Measurements from ENCODE around the gene NSMCE4A.
"Not testable (repeated sequence)": the region's sequence is repeated elsewhere in the genome, so short reads cannot be mapped to it uniquely, and the experiment has no call there.

NSMCE4A gene

DNA sequence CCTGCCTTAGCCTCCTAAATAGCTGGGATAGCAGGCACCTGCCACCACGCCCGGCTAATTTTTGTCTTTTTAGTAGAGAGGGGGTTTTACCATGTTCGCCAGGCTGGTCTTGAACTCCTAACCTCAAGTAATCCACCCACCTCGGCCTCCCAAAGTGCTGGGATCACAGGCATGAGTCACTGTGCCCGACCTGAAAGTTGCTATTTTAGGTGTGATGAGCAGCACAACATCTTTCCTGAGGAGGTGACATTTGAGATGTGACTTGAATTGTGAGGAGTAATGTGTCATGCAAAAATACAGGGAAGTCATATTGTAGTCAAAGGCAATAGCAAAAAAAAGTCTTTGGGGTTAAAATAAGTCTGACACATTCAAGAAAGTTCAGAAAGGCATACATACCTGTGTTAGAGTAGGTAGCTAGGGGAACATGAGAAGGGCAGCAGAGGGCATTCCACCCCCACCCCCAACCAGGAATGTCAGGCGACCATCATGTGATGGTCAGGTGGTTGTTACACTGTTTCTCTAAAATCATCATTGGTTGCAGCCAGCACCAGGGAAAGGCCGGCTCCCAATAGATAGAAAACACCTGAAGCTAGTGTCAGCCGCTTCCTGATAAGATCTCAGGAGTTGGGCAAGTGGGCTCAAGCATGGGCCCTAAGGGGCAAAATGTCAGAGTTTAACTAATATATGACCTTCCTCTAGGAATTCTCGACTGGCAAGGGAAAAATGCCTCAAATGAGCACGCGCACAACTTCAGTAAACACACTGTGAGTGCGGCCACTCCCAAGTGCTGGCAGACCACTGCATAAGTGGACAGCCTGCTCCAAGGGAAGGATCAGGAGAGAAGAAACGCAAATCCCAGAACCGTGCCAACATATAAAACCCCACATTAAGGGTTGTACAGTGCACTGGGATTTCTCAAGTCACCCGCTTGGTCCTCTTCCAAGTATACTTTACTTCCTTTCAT is 13.6 kb upstream of the NSMCE4A start, which contains the start of gene TACC2:
TSS of gene TACC2 (plus strand) at position 803 of the 964 bp plus-strand sequence. CDS start 32,819 bp downstream, outside the sequence.
- no peak for DNase-seq

DNA sequence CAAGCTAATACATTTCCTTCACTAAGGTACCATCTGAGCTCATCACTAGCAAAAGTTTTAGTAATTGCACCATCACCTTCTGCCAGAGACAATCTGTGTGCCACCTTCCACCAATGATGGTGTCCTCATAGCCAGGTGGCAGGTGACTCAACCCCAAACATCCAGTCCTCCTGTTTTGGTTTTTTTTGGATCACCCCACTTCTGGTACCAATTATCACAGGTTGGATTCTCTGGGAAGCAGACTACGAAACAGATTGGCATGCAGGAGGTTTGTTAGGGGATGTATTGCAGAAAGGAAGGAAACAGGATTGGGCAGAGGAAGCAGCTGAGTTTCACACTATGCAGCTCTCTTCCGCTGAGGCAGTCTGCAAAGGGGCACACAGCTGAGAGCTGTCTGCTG is 9.4 kb upstream of the NSMCE4A start:
- DNase-seq, result no peak

DNA sequence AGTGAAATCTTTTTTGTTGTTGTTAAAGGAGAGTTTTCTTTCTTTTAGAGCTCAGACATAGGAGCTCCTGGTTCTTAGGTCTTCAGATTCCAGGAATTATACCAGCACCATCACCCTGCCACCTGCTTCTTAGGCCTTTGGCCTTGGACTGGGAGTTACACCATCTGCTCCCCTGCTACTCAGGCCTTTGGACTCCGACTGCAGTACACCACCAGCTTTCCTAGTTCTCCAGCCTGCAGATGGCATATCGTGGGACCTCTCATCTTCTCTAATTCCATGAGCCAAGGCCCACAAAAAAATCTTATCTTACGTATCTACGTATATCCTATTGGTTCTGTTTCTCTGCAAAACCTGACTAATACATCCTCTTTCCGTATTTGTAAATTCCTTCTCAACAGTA is 8.8 kb upstream of the NSMCE4A start:
- no peak for DNase-seq

DNA sequence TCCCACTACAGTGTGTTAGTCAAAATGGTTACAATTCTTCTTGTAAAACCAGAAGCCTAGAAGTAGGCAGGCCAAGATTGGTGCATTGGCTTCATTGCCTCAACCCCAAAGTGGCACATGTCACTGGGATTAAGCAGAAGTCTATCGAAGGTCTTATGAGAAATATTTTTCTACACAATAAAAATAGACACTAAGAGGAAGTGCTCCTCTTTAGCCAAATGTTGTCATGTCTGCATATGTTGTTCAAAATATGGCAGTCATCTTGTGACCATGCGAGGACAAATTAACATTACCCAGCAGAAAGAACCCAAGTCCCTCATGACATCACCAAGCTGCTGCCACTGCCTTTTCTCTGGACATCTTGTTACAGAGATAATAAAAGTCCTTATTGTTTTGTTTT is 6.3 kb upstream of the NSMCE4A start:
- DNase-seq, result no peak

DNA sequence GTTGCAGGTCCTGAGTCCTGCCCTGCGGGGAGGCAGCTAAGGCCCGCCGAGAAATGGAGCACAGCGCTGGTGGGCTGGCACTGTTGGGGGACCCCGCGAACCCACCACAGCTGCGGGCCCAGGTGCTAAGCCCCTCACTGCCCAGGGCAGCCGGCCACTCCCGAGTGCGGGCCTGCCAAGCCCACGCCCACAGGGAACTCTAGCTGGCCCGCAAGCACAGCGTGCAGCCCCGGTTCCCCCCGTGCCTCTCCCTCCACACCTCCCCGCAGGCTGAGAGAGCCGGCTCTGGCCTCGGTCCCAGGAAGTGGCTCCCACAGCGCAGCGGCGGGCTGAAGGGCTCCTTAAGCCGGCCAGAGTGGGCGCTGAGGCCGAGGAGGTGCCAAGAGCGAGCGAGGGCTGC is 3.5 kb upstream of the NSMCE4A start:
- no peak for DNase-seq

DNA sequence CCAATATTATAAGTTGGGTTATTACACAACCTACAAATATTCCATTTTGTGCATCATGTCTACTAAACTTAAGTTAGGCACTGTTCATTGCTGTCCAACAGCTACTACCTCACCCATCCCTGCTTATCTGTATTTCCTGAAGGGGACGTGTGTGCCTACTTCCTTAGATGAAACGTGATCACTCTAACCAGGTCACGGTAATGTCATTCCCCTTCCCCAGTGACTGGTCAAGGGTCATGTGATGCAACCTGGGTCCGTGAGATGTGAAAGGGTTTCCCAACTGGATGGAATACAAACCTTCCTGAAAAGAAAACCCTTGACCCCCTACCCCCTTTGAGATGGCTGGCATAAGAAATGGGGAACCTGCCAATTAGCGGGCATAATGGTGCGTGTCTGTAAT is 1.6 kb upstream of the NSMCE4A start:
- no peak for DNase-seq

DNA sequence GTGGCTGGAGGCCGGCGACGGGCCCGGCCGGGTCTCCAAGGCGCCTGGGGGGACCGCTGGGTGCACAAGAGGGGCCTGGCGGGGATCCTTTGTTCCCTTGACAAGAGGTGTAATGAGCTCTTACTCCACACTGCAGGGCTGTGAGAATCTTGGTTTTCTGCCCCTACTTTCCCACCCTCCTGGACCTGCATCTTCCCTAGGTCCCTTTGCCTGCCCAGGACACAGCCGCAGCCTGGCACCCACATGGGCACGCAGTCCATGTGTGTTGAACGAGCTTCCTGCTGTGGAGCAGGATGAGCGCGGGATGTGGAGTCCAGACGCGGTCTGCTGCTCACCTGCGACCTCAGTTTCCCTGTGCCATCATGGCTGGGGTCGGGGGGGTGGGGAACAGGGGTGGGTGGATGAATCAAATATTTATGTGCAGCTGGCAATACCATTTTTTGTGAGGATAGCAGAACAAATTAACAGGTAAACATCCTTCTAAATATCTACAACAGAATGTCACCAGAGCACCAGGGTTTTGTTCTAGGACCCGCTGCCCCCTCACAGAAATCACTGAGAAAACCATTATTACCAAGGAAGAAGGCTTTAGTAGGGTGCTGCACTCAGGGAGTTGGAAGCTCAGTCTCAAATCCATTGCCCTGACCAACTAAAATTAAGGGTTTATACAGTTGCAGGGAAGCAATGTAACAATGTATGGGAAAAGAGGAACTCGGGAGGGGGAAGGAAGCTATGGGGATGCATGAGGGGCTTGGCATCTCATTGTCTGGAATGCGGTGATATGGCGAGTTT is 474 bp upstream of the NSMCE4A start:
- DNase-seq, result no peak

DNA sequence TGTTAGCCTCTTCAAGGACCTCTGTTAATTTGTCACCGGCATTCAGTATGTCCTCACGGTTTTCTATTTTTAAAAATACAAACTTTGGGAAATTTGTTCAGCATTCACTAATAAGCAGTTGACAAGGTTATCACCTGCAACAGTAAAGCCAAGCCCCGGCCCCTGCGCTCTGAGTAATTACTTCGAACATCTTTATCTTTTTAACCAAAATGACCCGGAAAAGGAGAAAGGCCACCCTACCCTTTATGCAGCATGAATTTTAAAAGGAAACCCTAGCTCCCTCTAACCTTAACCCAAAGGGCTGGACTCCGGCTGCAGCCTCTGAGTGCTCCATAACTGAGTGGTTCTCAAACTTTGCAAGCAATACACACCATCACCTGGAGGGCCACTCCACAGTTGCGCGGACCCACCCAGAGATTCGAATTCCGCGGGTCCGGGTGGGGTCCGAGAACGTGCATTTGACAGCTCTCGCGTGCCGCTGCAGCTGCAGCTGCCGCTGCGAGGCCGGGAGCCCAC is 940 bp downstream of the NSMCE4A start:
- DNase-seq, result no peak

DNA sequence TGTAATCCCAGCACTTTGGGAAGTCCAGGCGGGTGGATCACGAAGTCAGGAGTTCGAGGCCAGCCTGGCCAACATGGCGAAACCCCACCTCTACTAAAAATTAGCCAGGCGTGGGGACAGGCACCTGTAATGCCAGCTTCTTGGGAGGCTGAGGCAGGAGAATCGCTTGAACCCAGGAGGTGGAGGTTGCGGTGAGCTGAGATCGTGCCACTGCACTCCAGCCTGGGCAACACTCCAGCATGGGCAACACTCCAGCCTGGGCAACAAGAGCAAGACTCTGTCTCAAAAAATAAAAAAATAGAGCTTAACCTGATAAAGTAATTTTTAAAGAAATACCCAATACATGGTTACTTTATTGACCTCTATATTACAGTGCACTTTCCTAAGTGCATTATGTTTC is 5.9 kb downstream of the NSMCE4A start:
- not testable (repeated sequence) for DNase-seq

DNA sequence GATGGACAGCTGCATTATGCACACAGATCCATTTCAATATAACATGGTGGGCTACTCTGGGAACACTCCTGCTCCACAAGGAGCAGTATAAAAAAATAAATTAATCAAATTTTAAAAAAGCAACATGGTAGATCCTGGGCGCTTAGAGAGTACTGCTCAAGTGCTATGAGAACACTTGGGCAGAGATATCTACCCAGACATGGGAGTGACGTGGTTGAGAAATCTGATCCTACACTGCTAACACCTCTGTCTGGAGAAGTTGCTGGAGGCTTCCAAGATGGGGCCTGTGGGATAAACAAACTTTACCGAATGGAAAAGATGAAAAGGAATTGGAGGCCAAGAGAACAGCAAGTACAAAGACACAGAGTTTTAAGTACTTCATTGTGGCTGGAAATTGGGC is 9.0 kb downstream of the NSMCE4A start:
- no peak for DNase-seq

DNA sequence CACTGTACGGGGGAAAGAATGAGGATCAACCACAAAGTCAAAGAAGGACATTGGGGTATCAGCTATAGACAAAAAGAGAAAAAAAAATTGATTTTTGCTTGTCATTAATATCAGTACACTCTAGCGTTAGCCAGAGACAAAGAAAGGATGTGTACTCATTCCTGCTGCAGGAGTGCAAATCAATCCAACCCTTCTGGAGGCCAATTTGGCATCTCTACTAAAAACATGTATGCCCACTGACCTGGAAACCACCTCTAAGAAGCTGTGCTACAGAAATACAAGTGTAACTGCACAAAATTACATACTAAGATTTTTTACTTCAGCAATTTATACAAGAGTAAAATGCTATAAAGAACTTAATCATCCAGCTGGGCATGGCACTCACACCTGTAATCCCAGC is 13.6 kb downstream of the NSMCE4A start:
- no peak for DNase-seq

DNA sequence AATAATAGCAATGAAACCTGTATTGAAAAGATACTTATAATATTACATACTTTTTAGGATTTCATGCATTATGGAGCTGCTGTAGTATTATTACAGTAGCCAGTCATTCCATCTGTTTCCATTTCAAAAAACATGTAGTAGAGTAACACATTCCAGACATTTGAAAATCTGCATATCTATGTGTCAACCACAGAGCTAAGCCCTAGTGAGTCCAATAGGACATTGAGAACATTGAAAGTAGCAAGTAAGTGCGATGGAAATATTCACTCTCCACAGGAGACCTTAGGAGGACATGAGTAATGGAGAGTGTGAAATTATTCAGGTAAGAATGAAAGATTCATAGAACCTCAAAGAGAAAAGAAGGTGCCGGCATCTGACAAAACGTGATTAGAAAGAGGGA is 15.3 kb downstream of the NSMCE4A start:
- no peak for DNase-seq

DNA sequence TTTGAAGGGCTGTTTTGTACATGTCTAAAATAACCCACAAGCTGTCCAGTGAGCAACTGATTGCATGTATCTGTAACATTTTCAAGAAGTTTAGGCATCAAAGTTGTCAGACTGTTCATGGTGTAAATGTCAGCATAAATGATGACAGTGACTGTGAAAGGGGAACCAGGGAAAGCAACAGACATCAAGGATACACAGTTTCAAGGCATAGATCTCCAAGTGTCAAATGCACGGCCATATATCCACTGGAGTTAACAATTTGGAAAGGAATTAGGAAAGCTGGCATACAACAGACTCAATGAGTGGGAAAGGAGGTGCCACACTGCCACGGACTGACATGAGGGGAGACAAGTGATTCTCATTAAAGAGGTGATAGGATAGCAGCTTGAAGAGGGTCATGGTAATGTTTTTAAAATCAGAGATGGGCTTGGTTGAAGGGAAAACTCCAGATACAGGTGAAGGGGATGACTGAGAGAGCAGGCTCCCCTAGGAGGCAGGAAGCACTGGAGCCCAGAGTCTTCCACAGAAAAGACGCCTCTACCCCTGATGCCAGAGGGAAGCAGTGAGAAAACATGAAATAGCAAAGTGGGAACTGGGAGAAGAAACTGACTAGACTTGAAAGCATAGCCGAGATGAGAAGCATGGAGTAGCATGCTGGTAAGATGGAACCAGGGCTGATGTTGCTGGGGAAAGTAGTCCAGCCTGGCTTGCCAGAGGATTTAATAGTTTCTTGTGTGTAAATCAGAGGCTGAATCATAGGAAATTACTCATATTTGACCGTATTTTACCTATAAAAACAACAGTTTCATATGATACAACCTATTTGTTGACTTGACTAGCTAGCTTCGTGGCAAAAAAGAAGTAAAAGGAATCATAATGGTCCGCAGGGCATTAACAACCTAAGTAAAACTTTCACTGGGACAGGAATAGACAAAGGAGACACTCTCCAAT is 18.6 kb downstream of the NSMCE4A start:
- peak; percentile 1 for DNase-seq

DNA sequence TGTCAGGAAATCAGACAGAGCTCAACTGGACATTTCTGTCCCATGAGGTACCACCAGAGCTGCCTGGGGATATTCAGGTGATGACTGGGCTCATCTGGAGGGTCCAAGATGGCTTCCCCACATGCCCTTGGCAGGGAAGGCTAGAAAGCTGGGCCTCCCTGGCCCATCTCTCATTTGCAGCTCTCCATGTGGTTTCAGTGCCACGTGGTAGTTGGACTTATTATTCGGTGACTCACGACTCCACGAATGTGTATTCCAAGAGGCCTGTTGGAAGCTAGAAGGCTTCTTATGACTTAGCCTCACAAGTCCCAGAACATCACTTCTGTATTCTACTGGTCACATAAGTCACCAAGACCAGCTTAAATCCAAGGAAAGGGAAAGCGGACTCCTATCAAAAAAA is 22.8 kb downstream of the NSMCE4A start:
- no peak for DNase-seq

DNA sequence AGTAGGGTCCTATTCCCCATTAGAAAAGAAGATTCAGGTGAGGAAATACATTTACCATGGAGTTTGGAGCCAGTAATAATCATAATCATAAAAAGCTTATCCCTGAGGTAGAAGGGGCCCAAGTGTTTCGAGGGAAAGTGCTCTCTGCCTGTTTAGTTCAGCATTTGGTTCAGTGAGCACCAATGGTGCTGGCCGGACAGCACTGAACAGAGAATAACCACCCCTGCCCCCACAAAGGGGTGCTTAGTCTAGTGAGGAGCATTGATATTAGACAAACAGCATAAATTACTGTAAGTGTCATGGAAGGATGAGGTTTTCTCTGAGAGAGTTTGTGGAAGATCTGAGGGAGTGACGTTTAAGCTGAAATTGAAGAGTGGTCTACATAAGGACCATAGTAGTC is 25.6 kb downstream of the NSMCE4A start:
- no peak for DNase-seq

DNA sequence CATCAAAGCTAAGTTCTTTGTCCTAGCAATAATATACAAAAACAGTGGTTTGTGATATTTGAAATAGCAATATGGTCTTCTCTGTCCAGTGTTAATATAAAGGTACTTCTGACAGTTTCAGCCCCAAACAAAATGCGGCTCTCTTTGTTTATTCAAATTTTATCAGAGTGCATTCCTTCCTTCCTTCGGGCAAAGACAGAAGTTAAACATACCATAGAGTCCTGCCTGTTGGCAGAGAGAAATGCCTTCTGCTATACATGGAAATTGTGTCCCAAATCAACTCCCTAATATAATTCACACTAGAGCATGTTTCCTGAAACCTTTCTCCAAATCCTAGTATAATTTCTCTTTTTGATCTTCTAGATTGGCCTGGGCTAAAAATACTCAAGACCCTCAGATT is 26.0 kb downstream of the NSMCE4A start:
- no peak for DNase-seq

DNA sequence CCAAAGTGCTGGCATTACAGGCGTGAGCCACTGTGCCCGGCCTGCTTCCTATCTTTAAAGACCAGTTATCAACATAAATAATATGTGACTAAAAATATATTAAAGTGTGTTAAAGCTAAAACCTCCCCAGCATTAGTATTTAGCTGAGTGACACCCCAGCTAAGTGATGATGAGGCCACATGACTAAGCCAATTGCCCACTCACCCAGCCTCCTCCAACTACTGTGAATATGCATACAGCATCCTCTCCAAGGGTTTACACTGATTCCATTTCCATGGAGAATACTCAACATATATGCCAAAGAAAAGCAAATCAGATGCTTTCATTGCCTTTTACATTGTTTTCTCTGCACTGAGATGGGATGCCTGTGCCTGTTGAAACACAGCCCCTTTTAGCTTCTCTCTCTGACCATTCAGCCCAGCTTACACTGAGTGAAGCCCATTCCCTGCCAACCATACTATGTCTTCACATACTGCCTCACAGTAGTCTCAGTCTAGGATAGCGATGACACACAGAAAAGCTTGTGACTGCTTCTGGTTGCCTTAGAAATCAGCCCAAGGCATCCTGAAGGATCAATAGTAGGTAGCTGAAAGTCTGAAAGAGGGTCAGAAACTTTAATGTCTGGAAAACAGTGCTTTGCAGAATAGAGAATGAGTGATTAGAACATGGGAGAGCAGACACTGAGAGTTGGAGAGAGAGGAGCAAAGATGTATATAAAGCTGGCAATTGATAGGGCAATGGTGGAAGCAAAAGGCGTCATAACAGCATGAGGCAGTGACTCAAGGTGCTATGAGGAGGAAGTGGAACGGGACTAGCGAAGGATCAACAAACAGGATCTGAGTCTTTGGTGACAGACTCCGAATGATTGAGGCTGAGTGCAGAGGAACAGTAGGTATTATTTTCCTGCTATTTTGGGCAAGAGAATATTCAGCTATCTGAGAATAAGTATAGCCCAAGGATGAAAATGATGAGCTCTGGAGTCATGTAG is 27.4 kb downstream of the NSMCE4A start:
- no peak for DNase-seq

DNA sequence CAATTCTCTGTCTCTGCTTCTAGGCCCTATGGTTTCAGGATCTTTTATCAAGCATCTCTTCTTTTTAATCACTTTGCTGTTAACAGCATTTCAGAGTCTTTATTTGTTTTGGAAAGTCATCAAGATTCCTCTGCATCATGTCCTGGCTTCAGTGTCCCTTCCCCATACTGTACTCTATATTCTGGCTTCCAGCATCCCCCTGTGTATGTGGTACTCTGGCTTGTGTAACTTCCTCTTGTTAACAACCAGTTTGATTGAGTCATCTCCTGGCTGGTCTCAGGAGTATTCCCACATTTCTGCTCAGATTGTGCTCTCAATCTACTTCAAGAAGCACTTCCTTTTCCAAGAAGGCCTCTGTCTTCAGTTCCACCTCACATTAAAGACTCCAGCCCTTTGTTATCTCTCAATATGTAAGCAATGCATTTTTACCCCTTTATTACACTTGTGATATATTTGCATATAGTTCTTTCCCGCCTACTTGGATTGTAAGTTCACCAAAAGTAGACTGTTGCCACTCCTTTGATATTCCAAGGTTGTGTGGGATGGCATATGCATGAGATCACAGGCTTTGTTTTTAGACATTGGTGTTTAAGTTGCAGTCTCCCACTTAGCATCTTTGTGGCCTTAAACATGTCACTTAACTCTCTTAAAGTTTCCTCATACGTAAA is 32.1 kb downstream of the NSMCE4A start:
- peak; percentile 6 for DNase-seq

DNA sequence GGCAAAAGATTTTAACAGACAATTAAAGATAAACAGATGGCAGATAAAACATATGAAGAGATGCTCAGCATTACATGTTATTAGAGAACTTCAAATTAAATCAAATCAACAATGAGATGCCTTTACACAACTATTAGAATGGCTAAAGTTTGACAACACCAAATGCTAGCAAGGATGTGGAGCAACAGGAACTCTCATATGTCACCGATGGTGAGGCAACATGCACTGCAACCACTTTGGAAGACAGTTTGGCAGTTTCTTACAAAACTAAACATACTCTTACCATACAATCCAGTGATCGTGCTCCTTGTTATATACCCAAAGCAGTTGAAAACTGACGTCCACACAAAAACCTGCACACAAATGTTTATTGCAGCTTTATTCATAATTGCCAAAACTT is 33.5 kb downstream of the NSMCE4A start:
- no peak for DNase-seq

DNA sequence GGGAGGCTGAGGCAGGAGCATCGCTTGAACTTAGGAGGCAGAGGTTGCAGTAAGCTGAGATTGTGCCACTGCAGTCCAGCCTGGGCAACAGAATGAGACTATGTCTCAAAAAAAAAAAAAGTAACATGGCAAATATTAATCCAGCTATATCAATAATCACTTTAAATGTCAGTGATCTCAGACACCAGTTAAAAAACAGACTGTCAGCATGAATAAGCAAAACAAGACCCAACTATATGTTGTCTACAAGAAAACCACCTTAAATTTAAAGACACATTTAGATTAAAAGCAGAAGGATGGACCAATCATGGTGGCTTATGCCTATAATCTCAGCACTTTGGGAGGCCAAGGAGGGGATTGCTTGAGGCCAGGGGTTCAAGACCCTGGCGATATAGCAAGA is 38.7 kb downstream of the NSMCE4A start:
- no peak for DNase-seq

DNA sequence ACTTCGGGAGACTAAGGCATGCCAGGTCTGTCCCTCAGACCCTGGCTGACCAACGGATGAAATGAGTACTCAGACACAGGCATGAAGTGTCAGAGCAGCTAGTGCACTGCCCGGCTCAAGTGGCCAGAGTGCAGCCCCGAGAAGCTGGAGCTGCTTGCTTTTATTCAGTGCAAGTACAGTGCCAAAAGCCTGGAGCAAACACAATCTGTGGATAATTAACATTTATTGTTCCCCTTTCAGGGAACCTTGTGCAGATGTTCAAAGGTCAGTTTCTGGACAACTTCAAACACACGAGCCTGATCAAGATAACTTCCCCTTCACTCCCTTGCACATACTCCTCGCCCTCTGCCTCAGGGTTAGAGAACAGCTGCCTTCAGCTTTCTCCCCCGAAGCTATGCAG is 39.3 kb downstream of the NSMCE4A start:
- no peak for DNase-seq
